Measurements from ENCODE around the gene QRSL1. TPM values are rescaled to one million over a fixed set of nuclear protein-coding genes. Genes with fewer than 3 reads are reported as not detected.

Gene QRSL1
- total RNA-seq, 1 experiment from 2014 or later, result 18.4 TPM

DNA sequence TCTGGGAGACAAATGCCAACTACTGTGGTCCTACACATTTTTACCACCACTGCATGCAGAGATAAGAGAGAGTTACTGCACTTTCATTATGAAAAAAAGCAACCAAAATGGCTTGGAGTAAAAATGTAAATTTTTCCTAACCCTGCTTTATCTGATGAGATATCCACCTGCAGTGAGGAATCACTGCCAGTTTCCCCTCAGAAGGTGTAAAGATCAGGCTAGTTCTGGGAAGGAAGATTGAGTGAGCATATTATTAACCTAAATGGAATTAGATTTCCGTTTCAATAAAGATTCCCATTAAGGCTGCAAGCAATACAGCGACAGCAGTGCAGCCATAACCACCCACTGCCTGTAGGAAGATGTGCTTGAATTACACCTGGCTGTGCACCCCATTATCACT is 84.9 kb downstream of the QRSL1 start:
- no peak for TF ChIP-seq POLR2AphosphoS5 (IDR thresholded peaks at IDR 0.05; ENCODE audit: low read depth, low read length)
- TF ChIP-seq TCF7L2 (IDR thresholded peaks at IDR 0.05; ENCODE audit: low read depth, low read length), result no peak
- no peak for TF ChIP-seq SIN3A (IDR thresholded peaks at IDR 0.05; ENCODE audit: borderline replicate concordance, insufficient read depth, low read depth, low read length)
- TF ChIP-seq, protein P1, sequence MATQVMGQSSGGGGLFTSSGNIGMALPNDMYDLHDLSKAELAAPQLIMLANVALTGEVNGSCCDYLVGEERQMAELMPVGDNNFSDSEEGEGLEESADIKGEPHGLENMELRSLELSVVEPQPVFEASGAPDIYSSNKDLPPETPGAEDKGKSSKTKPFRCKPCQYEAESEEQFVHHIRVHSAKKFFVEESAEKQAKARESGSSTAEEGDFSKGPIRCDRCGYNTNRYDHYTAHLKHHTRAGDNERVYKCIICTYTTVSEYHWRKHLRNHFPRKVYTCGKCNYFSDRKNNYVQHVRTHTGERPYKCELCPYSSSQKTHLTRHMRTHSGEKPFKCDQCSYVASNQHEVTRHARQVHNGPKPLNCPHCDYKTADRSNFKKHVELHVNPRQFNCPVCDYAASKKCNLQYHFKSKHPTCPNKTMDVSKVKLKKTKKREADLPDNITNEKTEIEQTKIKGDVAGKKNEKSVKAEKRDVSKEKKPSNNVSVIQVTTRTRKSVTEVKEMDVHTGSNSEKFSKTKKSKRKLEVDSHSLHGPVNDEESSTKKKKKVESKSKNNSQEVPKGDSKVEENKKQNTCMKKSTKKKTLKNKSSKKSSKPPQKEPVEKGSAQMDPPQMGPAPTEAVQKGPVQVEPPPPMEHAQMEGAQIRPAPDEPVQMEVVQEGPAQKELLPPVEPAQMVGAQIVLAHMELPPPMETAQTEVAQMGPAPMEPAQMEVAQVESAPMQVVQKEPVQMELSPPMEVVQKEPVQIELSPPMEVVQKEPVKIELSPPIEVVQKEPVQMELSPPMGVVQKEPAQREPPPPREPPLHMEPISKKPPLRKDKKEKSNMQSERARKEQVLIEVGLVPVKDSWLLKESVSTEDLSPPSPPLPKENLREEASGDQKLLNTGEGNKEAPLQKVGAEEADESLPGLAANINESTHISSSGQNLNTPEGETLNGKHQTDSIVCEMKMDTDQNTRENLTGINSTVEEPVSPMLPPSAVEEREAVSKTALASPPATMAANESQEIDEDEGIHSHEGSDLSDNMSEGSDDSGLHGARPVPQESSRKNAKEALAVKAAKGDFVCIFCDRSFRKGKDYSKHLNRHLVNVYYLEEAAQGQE (IDR thresholded peaks at IDR 0.05; ENCODE audit: insufficient read depth in 1 of 2, low read depth in 2 of 2, low read length in 1 of 2), result no peak
- TF ChIP-seq, protein P2, sequence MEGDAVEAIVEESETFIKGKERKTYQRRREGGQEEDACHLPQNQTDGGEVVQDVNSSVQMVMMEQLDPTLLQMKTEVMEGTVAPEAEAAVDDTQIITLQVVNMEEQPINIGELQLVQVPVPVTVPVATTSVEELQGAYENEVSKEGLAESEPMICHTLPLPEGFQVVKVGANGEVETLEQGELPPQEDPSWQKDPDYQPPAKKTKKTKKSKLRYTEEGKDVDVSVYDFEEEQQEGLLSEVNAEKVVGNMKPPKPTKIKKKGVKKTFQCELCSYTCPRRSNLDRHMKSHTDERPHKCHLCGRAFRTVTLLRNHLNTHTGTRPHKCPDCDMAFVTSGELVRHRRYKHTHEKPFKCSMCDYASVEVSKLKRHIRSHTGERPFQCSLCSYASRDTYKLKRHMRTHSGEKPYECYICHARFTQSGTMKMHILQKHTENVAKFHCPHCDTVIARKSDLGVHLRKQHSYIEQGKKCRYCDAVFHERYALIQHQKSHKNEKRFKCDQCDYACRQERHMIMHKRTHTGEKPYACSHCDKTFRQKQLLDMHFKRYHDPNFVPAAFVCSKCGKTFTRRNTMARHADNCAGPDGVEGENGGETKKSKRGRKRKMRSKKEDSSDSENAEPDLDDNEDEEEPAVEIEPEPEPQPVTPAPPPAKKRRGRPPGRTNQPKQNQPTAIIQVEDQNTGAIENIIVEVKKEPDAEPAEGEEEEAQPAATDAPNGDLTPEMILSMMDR (IDR thresholded peaks at IDR 0.05), result no peak
- Histone ChIP-seq H3K4me3 (ENCODE audit: low read depth in 2 of 2, low read length in 2 of 2) (no peak overlapping the region), H3K4me1 (ENCODE audit: control insufficient read depth, insufficient read depth, low read length) (no peaks in the 10 kb centered on the region), H3K27ac (ENCODE audit: low read length) (no peak overlapping the region), H3K27me3 (ENCODE audit: control insufficient read depth, insufficient read depth, low read length) (peaks cover 15% of the 10 kb centered on the region), H3K9me3 (ENCODE audit: control insufficient read depth, insufficient read depth, low read depth, low read length) (no peaks in the 10 kb centered on the region), H3K36me3 (ENCODE audit: control insufficient read depth, insufficient read depth, low read length) (no peaks in the 10 kb centered on the region)
- no peak for DNase-seq (ENCODE audit: low read depth, low spot score)
- intact Hi-C loops (cut with micrococcal nuclease; ENCODE audit: unreplicated experiment), result no loop called here
- no peak for ATAC-seq
- in situ Hi-C loops (cut with HindIII; ENCODE audit: low pct_unique_long_range_greater_than_20kb, low sequenced_read_pairs), result no loop called here
- BruUV-seq (replicated peaks), result no TSS peak
- POLR2A ChIA-PET, result no interaction called here
- CTCF ChIA-PET, result interaction anchor here (0.6 kb wide), 1 partner anchor 8 kb away, joined by 3 read pairs; no protein-coding TSS in a partner anchor

DNA sequence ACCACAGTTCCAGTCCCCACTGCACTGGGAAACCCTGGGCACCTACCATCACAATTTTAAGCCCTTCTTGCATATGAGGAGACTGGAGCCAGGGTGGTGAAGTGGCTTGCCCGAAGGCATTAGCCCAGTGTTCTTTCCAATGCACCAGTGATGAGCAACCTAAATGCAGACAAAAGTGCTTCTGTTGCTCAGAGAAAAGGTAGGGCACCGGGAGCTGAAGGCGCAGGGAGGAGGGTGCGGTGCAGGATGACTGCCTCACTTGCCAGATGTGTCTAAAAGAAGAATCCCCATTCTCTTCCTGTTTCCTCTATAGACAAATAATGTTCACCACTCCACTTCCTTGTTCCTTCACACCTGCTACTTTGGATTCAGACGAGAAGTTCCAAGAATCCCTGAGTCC is 86.5 kb downstream of the QRSL1 start:
- Histone ChIP-seq H3K9me3 (ENCODE audit: control insufficient read depth, insufficient read depth, low read depth, low read length) (no peaks in the 10 kb centered on the region), H3K36me3 (ENCODE audit: control insufficient read depth, insufficient read depth, low read length) (no peaks in the 10 kb centered on the region), H3K27ac (ENCODE audit: low read length) (no peak overlapping the region), H3K4me1 (ENCODE audit: control insufficient read depth, insufficient read depth, low read length) (no peaks in the 10 kb centered on the region), H3K4me3 (ENCODE audit: low read depth in 2 of 2, low read length in 2 of 2) (no peak overlapping the region), H3K27me3 (ENCODE audit: control insufficient read depth, insufficient read depth, low read length) (peaks cover 15% of the 10 kb centered on the region)
- ATAC-seq, result no peak
- TF ChIP-seq POLR2AphosphoS5 (IDR thresholded peaks at IDR 0.05; ENCODE audit: low read depth, low read length) (no peak), TCF7L2 (IDR thresholded peaks at IDR 0.05; ENCODE audit: low read depth, low read length) (no peak), SIN3A (IDR thresholded peaks at IDR 0.05; ENCODE audit: borderline replicate concordance, insufficient read depth, low read depth, low read length) (no peak)
- TF ChIP-seq, protein P2 (IDR thresholded peaks at IDR 0.05), result no peak
- TF ChIP-seq, protein P1 (IDR thresholded peaks at IDR 0.05; ENCODE audit: insufficient read depth in 1 of 2, low read depth in 2 of 2, low read length in 1 of 2), result no peak
- no peak for DNase-seq (ENCODE audit: low read depth, low spot score)
- intact Hi-C loops (cut with micrococcal nuclease; ENCODE audit: unreplicated experiment) (no loop called here), in situ Hi-C loops (cut with HindIII; ENCODE audit: low pct_unique_long_range_greater_than_20kb, low sequenced_read_pairs) (no loop called here)
- POLR2A ChIA-PET, result no interaction called here
- CTCF ChIA-PET, result no interaction called here
- no TSS peak for BruUV-seq (replicated peaks)
